ENCODE measurements around the gene MLST8. TPM values are rescaled to one million over a fixed set of nuclear protein-coding genes. Genes with fewer than 3 reads are reported as not detected.

MLST8 gene
- total and polyA plus RNA-seq, 12 donors, result 19.3 to 43.1 (median 24.7) TPM

GRCh38 chr16:2161911-2162310 lies 43.3 kb upstream of the MLST8 start:
- Histone ChIP-seq H3K36me3 (peaks cover 0 to 25% (median 4%) of the 10 kb centered on the region in 9 donors), H3K4me3 (no peak overlapping the region), H3K27me3 (no peaks in the 10 kb centered on the region), H3K9me3 (no peaks in the 10 kb centered on the region), H3K27ac (peak overlapping the region in 5 of 10 donors; percentile 34 to 66 (median 51)), H3K4me1 (peaks cover 8 to 49% (median 33%) of the 10 kb centered on the region in 9 donors)
- 93 to 95% methylated on average over 10 of the region's 10 CpGs for WGBS, 2 donors
- no peak for TF ChIP-seq CTCF (IDR thresholded peaks at IDR 0.05)
- no peak for ATAC-seq
- no peak for DNase-seq
- intact Hi-C loops (cut with DNase I), result no loop called here

- 89 to 91% methylated on average over 13 of the region's 13 CpGs for WGBS, 2 donors
- H3K27ac ChIP-seq, result no peak overlapping the region
- peaks cover 0 to 29% (median 11%) of the 10 kb centered on the region in 9 donors for H3K36me3 ChIP-seq
- H3K4me1 ChIP-seq, result peaks cover 4 to 42% (median 26%) of the 10 kb centered on the region in 9 donors
- ATAC-seq, result no peak
- no peaks in the 10 kb centered on the region for H3K9me3 ChIP-seq
- H3K27me3 ChIP-seq, result no peaks in the 10 kb centered on the region
- TF ChIP-seq CTCF (IDR thresholded peaks at IDR 0.05), result no peak
- intact Hi-C loops (cut with DNase I), result no loop called here
- no peak for DNase-seq
- no peak overlapping the region for H3K4me3 ChIP-seq
Measured at GRCh38 chr16:2162676-2163118, 42.6 kb upstream of the MLST8 start.

GRCh38 chr16:2163211-2163881 lies 41.9 kb upstream of the MLST8 start:
- no peak for ATAC-seq
- no peak for TF ChIP-seq CTCF (IDR thresholded peaks at IDR 0.05)
- H3K27me3 ChIP-seq, result no peaks in the 10 kb centered on the region
- no peak overlapping the region for H3K27ac ChIP-seq
- intact Hi-C loops (cut with DNase I), result no loop called here
- no peak for DNase-seq
- WGBS, 2 donors, result 95 to 96% methylated on average over 26 of the region's 26 CpGs
- H3K4me1 ChIP-seq, result peaks cover 0 to 35% (median 19%) of the 10 kb centered on the region in 9 donors
- H3K4me3 ChIP-seq, result no peak overlapping the region
- H3K9me3 ChIP-seq, result no peaks in the 10 kb centered on the region
- peaks cover 0 to 33% (median 11%) of the 10 kb centered on the region in 9 donors for H3K36me3 ChIP-seq

GRCh38 chr16:2165861-2166260 lies 39.4 kb upstream of the MLST8 start:
- no peak overlapping the region for H3K27ac ChIP-seq
- no peak overlapping the region for H3K4me3 ChIP-seq
- intact Hi-C loops (cut with DNase I), result no loop called here
- WGBS, 2 donors, result 94 to 95% methylated on average over 12 of the region's 12 CpGs
- H3K27me3 ChIP-seq, result no peaks in the 10 kb centered on the region
- no peaks in the 10 kb centered on the region for H3K9me3 ChIP-seq
- ATAC-seq (no peak), DNase-seq (no peak)
- peaks cover 0 to 54% (median 11%) of the 10 kb centered on the region in 9 donors for H3K36me3 ChIP-seq
- H3K4me1 ChIP-seq, result peaks cover 0 to 19% (median 7%) of the 10 kb centered on the region in 9 donors
- TF ChIP-seq CTCF (IDR thresholded peaks at IDR 0.05), result no peak
